Measurements from ENCODE around the gene MMD2.

MMD2 gene

DNA sequence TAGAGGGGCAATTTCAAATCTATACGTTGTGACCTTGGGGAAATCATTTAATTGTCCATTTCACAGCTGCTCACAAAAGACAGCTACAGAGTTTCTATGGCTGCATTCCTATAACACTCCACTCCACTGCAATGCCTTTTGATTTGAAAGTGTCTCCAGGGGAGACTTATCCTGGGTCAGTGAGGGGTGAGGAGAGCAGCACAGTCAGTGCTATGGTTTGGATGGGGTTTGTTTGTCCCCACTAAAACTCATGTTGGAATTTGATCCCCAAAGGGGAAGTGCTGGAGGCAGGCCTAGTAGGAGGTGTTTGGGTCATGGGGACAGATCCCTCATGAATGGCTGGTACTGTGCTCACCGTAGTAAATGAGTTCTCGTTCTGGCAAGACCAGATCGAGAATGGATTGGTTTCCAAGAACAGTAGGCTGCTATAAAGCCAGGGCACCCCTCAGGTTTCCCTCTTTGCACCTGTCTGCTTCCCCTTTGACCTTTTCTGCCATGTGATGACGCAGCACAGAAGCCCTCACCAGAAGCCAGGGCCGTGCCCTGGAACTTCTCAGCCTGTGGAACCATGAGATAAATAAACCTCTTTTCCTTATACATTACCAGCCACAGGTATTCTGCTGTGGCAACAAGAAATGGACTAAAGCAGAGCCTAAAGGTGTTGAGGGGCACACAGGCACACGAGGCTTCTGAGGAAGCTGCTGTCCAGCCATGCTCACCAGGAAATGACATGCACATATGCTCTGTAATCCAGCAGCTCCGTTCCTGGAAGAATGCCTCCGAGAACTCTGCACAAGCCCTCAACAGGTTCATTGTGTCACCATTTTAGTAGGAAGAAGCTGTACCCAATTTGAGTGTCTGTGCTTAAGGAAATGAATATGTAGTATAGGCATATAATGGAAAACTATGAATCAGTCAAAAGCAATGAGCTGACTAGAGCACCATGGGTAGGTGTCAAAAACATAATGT lies 92.2 kb downstream of the MMD2 start:
- DNase-seq = no peak

DNA sequence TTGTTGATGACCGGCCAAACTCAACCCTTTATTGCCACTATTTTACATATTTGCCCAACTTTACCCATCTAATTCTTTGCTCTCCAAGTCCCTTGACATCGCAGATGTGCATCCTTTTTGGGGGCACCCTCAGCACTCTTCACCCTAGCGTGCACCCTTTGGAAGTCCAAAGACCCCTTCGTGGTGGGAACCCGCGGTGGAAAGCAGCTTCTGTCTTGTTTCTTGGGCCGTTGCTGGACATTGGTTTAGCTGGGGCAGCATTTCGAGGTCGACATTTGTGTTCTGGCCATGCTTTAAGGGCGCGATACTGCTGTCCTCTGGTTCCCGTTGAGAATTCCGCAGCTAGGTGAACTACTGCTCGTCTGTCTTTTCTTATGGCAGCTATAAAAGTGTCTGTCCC lies 96.8 kb downstream of the MMD2 start:
- DNase-seq = no peak

DNA sequence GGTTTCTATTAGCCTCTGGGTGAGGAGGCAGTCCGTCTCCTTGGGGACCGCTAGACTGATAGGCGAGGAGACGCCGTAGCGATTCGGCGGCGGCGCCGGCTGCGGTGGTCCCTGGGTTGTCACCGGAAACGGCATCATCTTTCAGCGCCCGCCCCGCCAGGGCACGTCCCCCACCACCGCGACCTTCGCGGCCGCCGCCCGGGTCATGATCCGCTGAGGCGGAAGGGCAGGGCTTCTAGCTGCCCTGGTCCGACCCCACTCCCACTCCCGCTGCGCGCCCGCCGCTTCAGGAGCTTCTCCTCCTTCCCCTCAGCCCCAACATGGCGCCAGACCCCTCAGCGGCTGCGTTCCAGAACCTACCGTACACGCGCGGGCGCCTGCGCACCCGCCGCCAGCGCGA lies 97.3 kb downstream of the MMD2 start, which contains the start of gene PAPOLB:
PAPOLB (minus strand) TSS at position 358 of the 400 bp plus-strand sequence; CDS start at position 138, 220 bp downstream.
- DNase-seq = no peak

DNA sequence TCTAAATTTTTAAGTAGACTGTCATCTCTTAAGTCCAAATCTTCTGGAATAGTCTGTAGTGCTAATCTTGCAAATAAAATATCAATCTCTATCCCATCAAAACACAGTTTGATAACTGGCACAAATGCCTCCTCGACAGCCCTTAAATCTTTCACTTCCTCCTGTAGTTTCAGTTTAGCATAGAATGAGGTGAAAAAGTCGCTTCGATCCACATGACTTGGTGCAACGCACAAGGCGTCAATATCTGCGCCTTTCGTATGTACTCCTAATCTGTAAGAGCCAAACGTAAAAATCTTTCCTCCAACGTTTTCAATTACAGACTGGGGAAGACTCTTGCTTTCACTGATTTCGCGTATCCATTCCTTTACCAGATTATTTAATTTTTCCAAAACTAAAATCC lies 97.8 kb downstream of the MMD2 start:
- no peak for DNase-seq

DNA sequence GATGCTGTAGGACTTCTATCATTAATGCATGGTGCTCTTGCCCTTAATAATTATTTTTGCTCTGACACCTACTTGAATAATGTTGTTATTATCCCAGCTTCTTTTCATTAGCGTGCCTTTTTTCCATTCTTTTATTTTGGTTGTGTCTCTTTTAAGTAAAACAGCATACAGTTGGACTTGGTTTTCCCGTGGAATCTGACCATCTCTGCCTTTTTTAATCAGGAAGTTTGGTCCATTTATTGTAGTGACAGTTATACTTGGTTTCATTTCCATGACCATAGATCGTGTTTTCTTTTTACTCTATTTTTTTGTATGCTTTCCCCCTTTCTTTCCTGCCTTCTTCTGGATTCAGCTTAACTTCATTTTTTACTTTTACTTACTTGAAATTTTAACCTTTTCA lies 101.8 kb downstream of the MMD2 start:
- DNase-seq = no peak

DNA sequence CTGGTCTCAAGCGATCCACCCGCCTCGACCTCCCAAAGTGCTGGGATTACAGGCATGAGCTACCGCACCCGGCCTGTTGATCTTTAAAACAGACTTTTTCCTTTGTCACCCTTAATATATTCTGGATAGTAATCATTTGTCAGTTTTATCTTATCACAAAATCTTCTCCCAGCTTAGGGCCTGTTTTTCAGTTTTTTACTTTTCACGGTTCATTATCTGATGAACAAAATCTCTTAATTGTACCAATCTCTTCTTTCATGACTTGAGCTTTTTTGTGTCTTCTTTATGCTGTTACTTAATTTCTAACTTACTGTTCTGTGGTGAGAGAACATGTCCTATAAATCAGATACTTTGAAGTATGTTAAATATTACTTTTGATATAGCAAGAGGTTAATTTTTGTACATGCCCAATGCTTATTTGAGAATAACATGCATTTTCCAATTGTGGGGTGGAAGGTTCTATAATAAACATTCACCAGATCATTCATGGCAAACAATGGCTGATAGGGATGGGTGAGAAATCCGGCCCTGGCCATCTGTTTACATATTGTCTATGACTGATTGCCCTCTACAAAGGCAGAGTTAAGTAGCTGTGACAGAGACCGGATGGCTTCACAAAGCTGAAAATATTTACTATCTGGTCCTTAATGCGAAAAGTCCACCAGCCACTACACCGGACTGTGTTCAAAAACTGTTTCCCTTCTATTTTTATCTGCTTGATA lies 102.5 kb downstream of the MMD2 start:
- no peak for DNase-seq

Measured in bone marrow (tissue), 2 donors.